AG10803 (cell line): Measurements from ENCODE around the gene FOXP3.

Experiments
- DNase-seq: peaks from one replicate; pipeline ENCODE4 v3.0.0; 2010; ENCODE audit warnings: low read depth
- H3K4me3 ChIP-seq: 2 replicates; pipeline ENCODE4 v1.5.1; 2011; ENCODE audit warnings: mild to moderate bottlenecking, low read length, control low read depth
- TF ChIP-seq, protein P1 (sequence below): conservative IDR thresholded peaks from 2 replicates; pipeline ENCODE4 v1.5.1; 2011; ENCODE audit warnings: mild to moderate bottlenecking, low read length, control low read depth, inconsistent platforms

The FOXP3 gene

DNA sequence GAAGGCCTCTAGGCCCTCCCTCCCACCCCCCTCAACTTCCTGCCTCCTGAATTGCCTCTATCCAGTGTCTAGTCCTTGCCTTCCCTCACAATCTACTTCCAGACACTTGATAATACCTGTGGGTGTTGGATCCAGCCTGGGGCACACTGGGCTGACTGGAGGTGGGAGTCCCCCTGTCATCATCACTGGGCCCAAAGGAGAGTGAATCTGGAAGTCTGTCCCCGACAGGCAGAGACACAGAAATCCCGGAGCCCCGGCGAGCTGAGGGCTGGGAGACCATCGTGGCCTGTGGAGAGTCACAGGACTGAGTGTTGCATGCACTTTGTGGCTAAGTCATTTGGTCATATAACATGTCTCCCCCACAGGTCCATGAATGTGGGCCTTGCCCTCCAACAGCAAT is 56.1 kb downstream of the FOXP3 start:
- DNase-seq = no peak
- H3K4me3 ChIP-seq = no peak overlapping the region
- TF ChIP-seq, protein P1, sequence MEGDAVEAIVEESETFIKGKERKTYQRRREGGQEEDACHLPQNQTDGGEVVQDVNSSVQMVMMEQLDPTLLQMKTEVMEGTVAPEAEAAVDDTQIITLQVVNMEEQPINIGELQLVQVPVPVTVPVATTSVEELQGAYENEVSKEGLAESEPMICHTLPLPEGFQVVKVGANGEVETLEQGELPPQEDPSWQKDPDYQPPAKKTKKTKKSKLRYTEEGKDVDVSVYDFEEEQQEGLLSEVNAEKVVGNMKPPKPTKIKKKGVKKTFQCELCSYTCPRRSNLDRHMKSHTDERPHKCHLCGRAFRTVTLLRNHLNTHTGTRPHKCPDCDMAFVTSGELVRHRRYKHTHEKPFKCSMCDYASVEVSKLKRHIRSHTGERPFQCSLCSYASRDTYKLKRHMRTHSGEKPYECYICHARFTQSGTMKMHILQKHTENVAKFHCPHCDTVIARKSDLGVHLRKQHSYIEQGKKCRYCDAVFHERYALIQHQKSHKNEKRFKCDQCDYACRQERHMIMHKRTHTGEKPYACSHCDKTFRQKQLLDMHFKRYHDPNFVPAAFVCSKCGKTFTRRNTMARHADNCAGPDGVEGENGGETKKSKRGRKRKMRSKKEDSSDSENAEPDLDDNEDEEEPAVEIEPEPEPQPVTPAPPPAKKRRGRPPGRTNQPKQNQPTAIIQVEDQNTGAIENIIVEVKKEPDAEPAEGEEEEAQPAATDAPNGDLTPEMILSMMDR = no peak

DNA sequence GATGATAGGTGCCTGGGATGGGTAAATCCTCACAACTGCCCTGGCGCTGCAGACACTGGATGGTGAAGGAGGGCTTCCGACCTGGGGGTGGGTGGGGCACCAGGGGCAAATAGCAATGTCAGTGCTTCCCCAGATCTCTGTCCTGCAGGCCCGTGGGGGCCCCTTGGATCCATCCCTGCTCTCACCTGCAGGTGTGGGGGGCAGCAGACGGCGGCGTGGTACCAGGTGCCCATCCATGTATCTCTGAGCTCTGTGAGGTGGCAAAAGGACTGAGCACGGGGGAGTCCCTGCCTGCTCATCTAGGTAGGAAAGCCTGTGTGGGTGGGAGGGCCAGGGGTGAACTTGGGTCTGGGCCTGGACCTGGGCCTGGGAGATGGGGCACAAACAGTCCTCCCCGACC is 58.0 kb downstream of the FOXP3 start:
- no peak for DNase-seq
- no peak overlapping the region for H3K4me3 ChIP-seq
- TF ChIP-seq, protein P1 = no peak

DNA sequence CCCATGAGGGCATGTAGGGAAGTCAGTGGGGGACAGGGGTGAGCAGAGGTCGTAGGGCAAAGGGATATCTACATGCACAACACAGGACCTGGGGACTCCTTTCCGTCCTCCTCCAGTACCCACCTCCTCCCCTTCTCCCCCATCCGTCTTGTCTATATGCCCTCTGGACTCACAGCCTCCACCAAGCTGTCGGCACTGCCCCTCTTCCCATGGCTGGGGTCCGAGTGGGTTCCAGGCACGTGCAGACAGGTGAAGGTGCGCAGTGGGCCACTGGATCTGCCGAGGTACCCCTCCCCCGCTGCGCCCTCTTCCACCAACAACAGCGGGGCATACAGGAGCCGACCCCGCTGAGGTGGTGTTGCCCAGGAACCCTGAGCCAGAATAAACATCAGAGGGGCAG is 59.1 kb downstream of the FOXP3 start:
- TF ChIP-seq, protein P1 = no peak
- H3K4me3 ChIP-seq = no peak overlapping the region
- DNase-seq = no peak

- TF ChIP-seq, protein P1 = no peak
- H3K4me3 ChIP-seq = no peak overlapping the region
- no peak for DNase-seq
These were observed 59.8 kb downstream of the FOXP3 start for GRCh38 chrX:49204709-49205108.

- H3K4me3 ChIP-seq = no peak overlapping the region
- DNase-seq = no peak
- TF ChIP-seq, protein P1 = no peak
These were observed 60.5 kb downstream of the FOXP3 start for GRCh38 chrX:49204017-49204416.

DNA sequence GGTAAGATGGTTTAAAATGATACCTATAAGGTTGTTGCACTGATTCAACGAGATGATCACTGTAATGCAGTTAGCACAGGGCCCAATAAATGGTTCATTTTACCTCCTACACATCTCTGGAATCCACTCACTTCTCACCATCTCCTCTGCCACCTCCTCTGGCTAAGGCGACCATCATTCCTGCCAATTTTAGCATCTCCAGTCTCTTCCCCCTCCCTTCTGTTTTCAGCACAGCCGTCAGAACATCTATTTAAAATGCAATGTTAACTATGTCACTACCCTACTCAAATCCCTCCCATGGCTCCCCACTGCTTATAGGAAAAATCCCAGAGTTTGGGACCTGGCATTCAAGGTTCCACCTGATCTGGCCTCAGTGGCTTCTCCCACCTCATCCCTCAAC is 61.0 kb downstream of the FOXP3 start:
- TF ChIP-seq, protein P1 = no peak
- no peak overlapping the region for H3K4me3 ChIP-seq
- DNase-seq = no peak

DNA sequence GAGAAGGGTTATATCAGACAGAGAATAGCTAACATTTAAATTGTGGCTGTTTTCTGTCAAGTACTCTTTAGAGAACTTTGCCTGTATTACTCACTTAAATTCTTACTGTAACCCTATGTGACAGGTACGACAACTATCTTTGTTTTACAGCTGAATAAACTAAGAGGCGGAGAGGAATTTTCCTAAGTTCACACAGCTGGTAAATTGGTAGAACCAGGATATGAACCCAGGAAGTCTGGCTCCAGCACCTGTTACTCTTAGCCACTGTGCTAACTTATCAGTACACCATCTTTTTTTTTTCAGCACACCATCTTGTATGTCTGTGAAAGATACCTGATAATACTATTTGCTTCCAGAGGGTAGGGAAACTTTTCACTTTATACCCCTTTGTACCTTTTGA is 62.5 kb downstream of the FOXP3 start:
- DNase-seq = no peak
- TF ChIP-seq, protein P1 = no peak
- no peak overlapping the region for H3K4me3 ChIP-seq
